Measurements from ENCODE around the gene SLCO3A1. TPM values are rescaled to one million over a fixed set of nuclear protein-coding genes. Genes with fewer than 3 reads are reported as not detected.

Gene SLCO3A1
- total RNA-seq, 1 donor: 5.4 TPM

- no peak overlapping the region for H2AFZ ChIP-seq (ENCODE audit: low read length)
- no peak for TF ChIP-seq CTCF (IDR thresholded peaks at IDR 0.05; ENCODE audit: extremely low read depth, low read depth, low read length)
- no peak for DNase-seq (ENCODE audit: insufficient read length, low spot score, missing footprints)
- no peaks in the 10 kb centered on the region for H3K27me3 ChIP-seq (ENCODE audit: insufficient read depth, low read length)
- no peaks in the 10 kb centered on the region for H3K36me3 ChIP-seq (ENCODE audit: insufficient read depth, low read length)
- H4K20me1 ChIP-seq (ENCODE audit: insufficient read depth, low read length): peaks cover 2% of the 10 kb centered on the region
- H3K4me3 ChIP-seq (ENCODE audit: insufficient read depth, low read length): no peak overlapping the region
- peaks cover 3% of the 10 kb centered on the region for H3K4me1 ChIP-seq (ENCODE audit: insufficient read depth, low read length)
- H3K27ac ChIP-seq (ENCODE audit: low read depth, low read length): no peak overlapping the region
- no peak overlapping the region for H3K4me2 ChIP-seq (ENCODE audit: insufficient read depth, low read length)
- H3K9me3 ChIP-seq (ENCODE audit: low read depth, low read length): no peaks in the 10 kb centered on the region
- no peaks in the 10 kb centered on the region for H3K79me2 ChIP-seq (ENCODE audit: insufficient read depth, low read length)
Observed at GRCh38 chr15:92123962-92124656, 270.6 kb downstream of the SLCO3A1 start.

- Histone ChIP-seq H2AFZ (ENCODE audit: low read length) (no peak overlapping the region), H3K9me3 (ENCODE audit: low read depth, low read length) (no peaks in the 10 kb centered on the region), H3K4me1 (ENCODE audit: insufficient read depth, low read length) (peaks cover 1% of the 10 kb centered on the region), H3K36me3 (ENCODE audit: insufficient read depth, low read length) (no peaks in the 10 kb centered on the region), H3K4me3 (ENCODE audit: insufficient read depth, low read length) (no peak overlapping the region), H3K27me3 (ENCODE audit: insufficient read depth, low read length) (no peaks in the 10 kb centered on the region), H4K20me1 (ENCODE audit: insufficient read depth, low read length) (peaks cover 2% of the 10 kb centered on the region), H3K4me2 (ENCODE audit: insufficient read depth, low read length) (no peak overlapping the region), H3K79me2 (ENCODE audit: insufficient read depth, low read length) (no peaks in the 10 kb centered on the region), H3K27ac (ENCODE audit: low read depth, low read length) (no peak overlapping the region)
- no peak for TF ChIP-seq CTCF (IDR thresholded peaks at IDR 0.05; ENCODE audit: extremely low read depth, low read depth, low read length)
- no peak for DNase-seq (ENCODE audit: insufficient read length, low spot score, missing footprints)
Observed at GRCh38 chr15:92124657-92125010, 271.1 kb downstream of the SLCO3A1 start.

GRCh38 chr15:92128788-92129187, 275.3 kb downstream of the SLCO3A1 start:
- Histone ChIP-seq H4K20me1 (ENCODE audit: insufficient read depth, low read length) (no peaks in the 10 kb centered on the region), H3K27ac (ENCODE audit: low read depth, low read length) (no peak overlapping the region), H3K9me3 (ENCODE audit: low read depth, low read length) (no peaks in the 10 kb centered on the region), H2AFZ (ENCODE audit: low read length) (no peak overlapping the region), H3K4me1 (ENCODE audit: insufficient read depth, low read length) (no peaks in the 10 kb centered on the region), H3K36me3 (ENCODE audit: insufficient read depth, low read length) (no peaks in the 10 kb centered on the region), H3K79me2 (ENCODE audit: insufficient read depth, low read length) (no peaks in the 10 kb centered on the region), H3K27me3 (ENCODE audit: insufficient read depth, low read length) (no peaks in the 10 kb centered on the region), H3K4me3 (ENCODE audit: insufficient read depth, low read length) (no peak overlapping the region), H3K4me2 (ENCODE audit: insufficient read depth, low read length) (no peak overlapping the region)
- no peak for DNase-seq (ENCODE audit: insufficient read length, low spot score, missing footprints)
- TF ChIP-seq CTCF (IDR thresholded peaks at IDR 0.05; ENCODE audit: extremely low read depth, low read depth, low read length): no peak

GRCh38 chr15:92130244-92130643, 276.7 kb downstream of the SLCO3A1 start:
- Histone ChIP-seq H3K27me3 (ENCODE audit: insufficient read depth, low read length) (no peaks in the 10 kb centered on the region), H3K27ac (ENCODE audit: low read depth, low read length) (no peak overlapping the region), H3K9me3 (ENCODE audit: low read depth, low read length) (no peaks in the 10 kb centered on the region), H4K20me1 (ENCODE audit: insufficient read depth, low read length) (no peaks in the 10 kb centered on the region), H2AFZ (ENCODE audit: low read length) (no peak overlapping the region), H3K4me2 (ENCODE audit: insufficient read depth, low read length) (no peak overlapping the region), H3K79me2 (ENCODE audit: insufficient read depth, low read length) (no peaks in the 10 kb centered on the region), H3K4me3 (ENCODE audit: insufficient read depth, low read length) (no peak overlapping the region), H3K4me1 (ENCODE audit: insufficient read depth, low read length) (no peaks in the 10 kb centered on the region), H3K36me3 (ENCODE audit: insufficient read depth, low read length) (no peaks in the 10 kb centered on the region)
- no peak for TF ChIP-seq CTCF (IDR thresholded peaks at IDR 0.05; ENCODE audit: extremely low read depth, low read depth, low read length)
- no peak for DNase-seq (ENCODE audit: insufficient read length, low spot score, missing footprints)
